Sciatic nerve (tissue), 2 donors: ENCODE results near the gene PAX8. TPM values are rescaled to one million over a fixed set of nuclear protein-coding genes. Genes with fewer than 3 reads are reported as not detected.

ENCODE experiments used
- ATAC-seq: fragments of 200-7000 bp; cut with Tn5 transposase; one replicate; pipeline ENCODE4 v1.9.1; 2020; ENCODE audit warnings: mild to moderate bottlenecking, moderate library complexity
- DNase-seq: peaks from one replicate; pipeline ENCODE4 v3.0.0-alpha.2; 2020; ENCODE audit warnings: low spot score
- intact Hi-C: fragments of 100-400 bp; cut with DNase I; formaldehyde crosslinking; loops from one replicate; pipeline ENCODE4 v1.14.2; 2022
- total RNA-seq: library from RNA; stranded (reverse); fragmentation: NEBNext Ultra II Directional; extraction: Animal tissue kit (Norgen Biotek cat#: 25700); gene quantifications from one replicate; pipeline ENCODE4 v1.2.1, GENCODE V29; 2021
- donor health status: DM: no; HTN: no; CAD: no.
- donor health status: DM: no; HTN: no; CAD: no.

Gene PAX8
- total RNA-seq, 1 donor from 2014 or later, result 1.2 TPM

- intact Hi-C loops, result loop anchor here (5.0 kb wide), 1 partner anchor 1790 kb away; no protein-coding TSS in a partner anchor
- DNase-seq, result no peak
- ATAC-seq, result peak; percentile 80
These were observed 111.4 kb downstream of the PAX8 start for GRCh38 chr2:113167115-113167932.

- DNase-seq (no peak), ATAC-seq (no peak)
- intact Hi-C loops, result loop anchor here (5.0 kb wide), 1 partner anchor 1791 kb away; no protein-coding TSS in a partner anchor
These were observed 112.5 kb downstream of the PAX8 start for GRCh38 chr2:113166187-113166645.

Other genes starting within 250 kb of the PAX8 start
- gene IL36B, start 226.1 kb downstream of the PAX8 start, total RNA-seq, result not detected
- gene IL36RN, start 219.7 kb downstream of the PAX8 start, total RNA-seq, result not detected
- gene IL1F10, start 211.0 kb downstream of the PAX8 start, total RNA-seq, result not detected
- 15.0 TPM for gene IL1RN, start 151.3 kb downstream of the PAX8 start, total RNA-seq
- 20.3 TPM for gene PSD4, start 105.0 kb downstream of the PAX8 start, total RNA-seq
- 34.9 TPM for gene ZNG1B, start 158.8 kb upstream of the PAX8 start, total RNA-seq
- not detected for gene FOXD4L1, start 219.7 kb upstream of the PAX8 start, total RNA-seq